Measurements from ENCODE around the gene SMARCD3.

- TF ChIP-seq RBM17 (IDR thresholded peaks at IDR 0.05; ENCODE audit: borderline replicate concordance, low read depth, low read length) (no peak), PYGO2 (tag; IDR thresholded peaks at IDR 0.05) (no peak), KAT8 (IDR thresholded peaks at IDR 0.05; ENCODE audit: low read depth) (no peak), CHD2 (IDR thresholded peaks at IDR 0.05; ENCODE audit: low read depth, low read length) (no peak), CTCF (IDR thresholded peaks at IDR 0.05 in 2 of 3, conservative IDR thresholded peaks at IDR 0.05 in 1 of 3; ENCODE audit: insufficient read depth in 2 of 3, low read depth in 1 of 3, low read length in 3 of 3) (no peak), ZNF644 (tag; IDR thresholded peaks at IDR 0.05; ENCODE audit: low read depth) (no peak), PATZ1 (CRISPR knock-in tag; IDR thresholded peaks at IDR 0.05; ENCODE audit: borderline replicate concordance) (no peak), KLF6 (CRISPR knock-in tag; IDR thresholded peaks at IDR 0.05; ENCODE audit: borderline replicate concordance) (no peak), ZBTB40 (IDR thresholded peaks at IDR 0.05) (no peak), ZBTB40 (CRISPR knock-in tag; IDR thresholded peaks at IDR 0.05) (no peak), ZNF785 (CRISPR knock-in tag; IDR thresholded peaks at IDR 0.05) (no peak)
These were observed 34.7 kb downstream of the SMARCD3 start for GRCh38 chr7:151213826-151214225.

Measured in K562 (cell line).